ENCODE measurements around the gene FCN3. TPM values are rescaled to one million over a fixed set of nuclear protein-coding genes. Genes with fewer than 3 reads are reported as not detected.

FCN3 gene
- total RNA-seq, 4 donors from 2014 or later, result not detected

DNA sequence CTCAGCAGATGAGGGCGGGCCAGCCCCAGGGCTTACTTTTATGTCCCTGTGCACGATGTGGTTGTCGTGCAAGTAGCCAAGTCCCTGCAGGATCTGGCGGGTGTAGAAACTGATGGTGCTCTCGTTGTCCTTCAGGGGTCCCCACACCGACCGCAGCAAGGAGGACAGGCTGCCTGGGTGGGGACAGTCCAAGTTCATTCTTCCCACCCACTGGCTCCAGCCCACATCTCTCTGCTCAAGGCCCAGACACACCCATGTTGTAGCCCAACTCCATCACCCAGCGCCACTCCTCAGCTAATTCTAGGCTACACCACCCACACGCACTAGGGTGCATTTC lies 14.8 kb downstream of the FCN3 start:
- DNase-seq, result no peak
- peaks cover 3 to 31% (median 19%) of the 10 kb centered on the region in 4 donors for H3K4me1 ChIP-seq
- no peaks in the 10 kb centered on the region for H3K27me3 ChIP-seq
- peaks cover 0 to 31% (median 0%) of the 10 kb centered on the region in 3 donors for H3K36me3 ChIP-seq
- TF ChIP-seq, protein P1, sequence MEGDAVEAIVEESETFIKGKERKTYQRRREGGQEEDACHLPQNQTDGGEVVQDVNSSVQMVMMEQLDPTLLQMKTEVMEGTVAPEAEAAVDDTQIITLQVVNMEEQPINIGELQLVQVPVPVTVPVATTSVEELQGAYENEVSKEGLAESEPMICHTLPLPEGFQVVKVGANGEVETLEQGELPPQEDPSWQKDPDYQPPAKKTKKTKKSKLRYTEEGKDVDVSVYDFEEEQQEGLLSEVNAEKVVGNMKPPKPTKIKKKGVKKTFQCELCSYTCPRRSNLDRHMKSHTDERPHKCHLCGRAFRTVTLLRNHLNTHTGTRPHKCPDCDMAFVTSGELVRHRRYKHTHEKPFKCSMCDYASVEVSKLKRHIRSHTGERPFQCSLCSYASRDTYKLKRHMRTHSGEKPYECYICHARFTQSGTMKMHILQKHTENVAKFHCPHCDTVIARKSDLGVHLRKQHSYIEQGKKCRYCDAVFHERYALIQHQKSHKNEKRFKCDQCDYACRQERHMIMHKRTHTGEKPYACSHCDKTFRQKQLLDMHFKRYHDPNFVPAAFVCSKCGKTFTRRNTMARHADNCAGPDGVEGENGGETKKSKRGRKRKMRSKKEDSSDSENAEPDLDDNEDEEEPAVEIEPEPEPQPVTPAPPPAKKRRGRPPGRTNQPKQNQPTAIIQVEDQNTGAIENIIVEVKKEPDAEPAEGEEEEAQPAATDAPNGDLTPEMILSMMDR (IDR thresholded peaks at IDR 0.05), result no peak
- no peak for TF ChIP-seq POLR2A (IDR thresholded peaks at IDR 0.05)
- H3K9me3 ChIP-seq, result no peaks in the 10 kb centered on the region
- peak overlapping the region; percentile 42 to 51 (median 46) for H3K4me3 ChIP-seq
- peak overlapping the region in 1 of 4 donors; percentile 49 for H3K27ac ChIP-seq

GRCh38 chr1:27358928-27359313 lies 15.7 kb downstream of the FCN3 start:
- peaks cover 0 to 31% (median 0%) of the 10 kb centered on the region in 3 donors for H3K36me3 ChIP-seq
- DNase-seq, result no peak
- TF ChIP-seq, protein P1 (IDR thresholded peaks at IDR 0.05), result no peak
- TF ChIP-seq POLR2A (IDR thresholded peaks at IDR 0.05), result no peak
- H3K4me3 ChIP-seq, result no peak overlapping the region
- no peaks in the 10 kb centered on the region for H3K27me3 ChIP-seq
- H3K27ac ChIP-seq, result no peak overlapping the region
- H3K9me3 ChIP-seq, result no peaks in the 10 kb centered on the region
- H3K4me1 ChIP-seq, result peaks cover 3 to 27% (median 16%) of the 10 kb centered on the region in 4 donors

DNA sequence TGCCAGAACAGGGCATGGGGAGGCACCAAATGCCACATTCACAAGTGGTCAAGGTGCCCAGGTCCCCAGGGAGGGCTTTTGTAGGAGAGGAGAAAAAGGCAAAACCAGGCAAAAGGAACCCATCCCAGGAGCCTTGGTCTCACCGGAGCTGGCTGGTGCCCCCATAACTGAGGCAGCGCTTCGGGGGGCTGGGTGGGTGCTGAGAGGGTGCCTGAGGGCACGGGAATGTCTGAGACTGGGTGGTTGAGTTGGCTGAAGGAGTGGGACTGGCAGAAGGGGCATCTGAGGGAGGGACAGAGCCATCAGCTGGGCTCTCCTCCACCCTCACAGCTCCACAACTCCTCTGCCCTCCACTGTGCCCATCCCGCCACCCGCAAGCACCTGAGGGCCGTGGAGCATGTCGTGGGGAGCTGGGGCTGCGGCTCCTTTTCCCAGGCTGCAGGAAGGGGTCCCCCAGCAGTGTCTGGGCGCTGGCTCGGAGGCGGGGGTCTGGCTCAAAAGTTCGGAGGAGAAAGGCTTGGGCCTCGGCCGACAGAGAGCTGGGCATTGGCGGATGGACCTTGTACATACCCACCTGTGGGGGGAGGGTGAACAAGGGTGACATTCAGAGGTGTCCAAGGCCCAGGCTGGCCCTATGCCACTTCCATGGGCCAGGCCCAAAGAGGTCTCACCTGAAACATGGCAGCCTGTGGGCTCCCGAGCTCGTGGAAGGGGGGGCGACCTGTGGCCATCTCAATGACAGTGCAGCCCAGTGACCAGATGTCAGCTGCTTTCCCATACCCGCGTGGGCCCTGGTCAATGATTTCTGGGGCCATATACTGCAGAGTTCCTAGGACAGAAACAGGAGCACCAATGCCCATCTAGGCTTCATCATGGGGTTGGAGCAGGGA lies 16.3 kb downstream of the FCN3 start:
- no peak for TF ChIP-seq POLR2A (IDR thresholded peaks at IDR 0.05)
- TF ChIP-seq, protein P1 (IDR thresholded peaks at IDR 0.05), result no peak
- Histone ChIP-seq H3K4me1 (peaks cover 3 to 27% (median 16%) of the 10 kb centered on the region in 4 donors), H3K4me3 (no peak overlapping the region), H3K27ac (no peak overlapping the region), H3K36me3 (peaks cover 0 to 25% (median 0%) of the 10 kb centered on the region in 3 donors), H3K9me3 (no peaks in the 10 kb centered on the region), H3K27me3 (no peaks in the 10 kb centered on the region)
- DNase-seq, result no peak

DNA sequence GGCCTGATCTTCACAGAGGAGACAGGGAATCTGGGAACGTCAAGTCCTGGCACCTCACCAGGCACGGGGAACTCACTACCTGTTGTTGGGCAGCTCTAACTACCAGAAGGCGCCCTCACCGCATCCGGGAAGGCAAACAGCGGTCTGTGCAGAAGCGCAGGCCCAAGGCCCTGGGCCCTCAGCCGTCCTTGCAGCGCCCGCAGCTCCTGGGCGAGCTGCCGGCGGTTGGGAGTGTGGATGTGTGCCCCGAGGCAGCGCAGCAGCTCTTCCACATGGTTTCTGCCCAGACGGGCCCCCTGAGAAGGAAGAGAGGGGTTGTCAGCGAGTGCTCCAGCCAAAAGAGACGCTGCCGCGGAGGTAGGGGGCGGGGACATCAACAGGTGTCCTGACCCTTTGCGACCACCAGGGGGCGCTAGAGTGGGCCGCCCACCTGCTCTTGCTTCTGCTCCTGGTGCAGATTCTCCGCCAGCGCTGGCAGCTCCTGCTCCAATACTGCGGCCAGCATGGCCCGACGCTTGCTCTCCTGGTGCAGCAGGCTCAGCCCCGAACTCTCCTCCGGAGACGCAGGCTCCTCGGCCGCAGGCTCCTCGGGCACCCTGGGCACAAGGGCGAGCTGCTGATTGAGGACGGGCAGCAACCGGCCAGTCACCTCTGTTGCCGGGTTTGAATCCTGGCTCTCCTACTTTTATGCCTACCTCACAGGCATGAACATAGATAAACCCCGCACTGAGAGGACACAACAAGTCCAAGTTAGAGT lies 17.2 kb downstream of the FCN3 start:
- Histone ChIP-seq H3K27me3 (no peaks in the 10 kb centered on the region), H3K4me3 (peak overlapping the region; percentile 29 to 50 (median 47)), H3K9me3 (no peaks in the 10 kb centered on the region), H3K36me3 (peaks cover 0 to 20% (median 0%) of the 10 kb centered on the region in 3 donors), H3K4me1 (peaks cover 3 to 27% (median 16%) of the 10 kb centered on the region in 4 donors), H3K27ac (peak overlapping the region; percentile 6 to 69 (median 36))
- no peak for TF ChIP-seq POLR2A (IDR thresholded peaks at IDR 0.05)
- TF ChIP-seq, protein P1 (IDR thresholded peaks at IDR 0.05), result peak; percentile 95 to 100 (median 96)
- DNase-seq, result peak; percentile 75 to 87 (median 87)

DNA sequence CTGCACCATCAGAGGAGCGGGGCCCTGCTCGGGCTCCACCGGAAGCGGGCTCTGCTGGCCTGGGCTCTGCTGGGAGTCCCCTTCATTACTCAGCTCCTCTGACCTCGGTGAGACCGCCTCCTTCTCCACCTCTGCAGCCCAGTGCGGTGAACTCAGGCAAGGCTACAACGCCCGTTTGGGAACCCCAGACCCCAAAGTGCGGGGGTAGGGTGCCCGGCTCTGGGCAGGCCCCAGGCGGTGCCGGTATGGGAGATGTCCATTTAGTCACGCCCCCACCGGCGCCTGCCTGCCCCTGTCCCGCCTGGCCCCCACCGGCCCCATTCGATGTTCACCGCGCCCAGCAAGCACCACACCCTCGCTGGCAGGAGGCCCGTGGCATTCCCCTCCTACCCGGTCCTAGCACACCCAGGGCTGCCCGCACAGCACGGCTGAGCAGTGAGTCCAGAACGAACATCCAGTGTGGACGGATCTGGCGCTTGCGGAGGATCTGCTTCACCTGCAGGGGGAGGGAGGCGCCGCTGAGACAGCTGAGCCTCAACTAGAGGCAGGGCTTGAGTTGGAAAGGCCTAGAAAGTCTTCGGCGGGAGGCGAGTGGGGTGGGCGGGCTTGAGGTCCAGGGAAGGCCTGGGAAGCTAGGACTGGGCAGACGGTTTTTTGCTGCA lies 17.9 kb downstream of the FCN3 start:
- H3K27ac ChIP-seq, result peak overlapping the region; percentile 6 to 69 (median 36)

More for the DNA sequence above, 17.9 kb downstream of the FCN3 start:
- DNase-seq, result peak in 2 of 3 donors; percentile 80 to 86
- no peaks in the 10 kb centered on the region for H3K27me3 ChIP-seq
- peak overlapping the region; percentile 29 to 50 (median 47) for H3K4me3 ChIP-seq
- H3K36me3 ChIP-seq, result peaks cover 0 to 20% (median 0%) of the 10 kb centered on the region in 3 donors
- no peaks in the 10 kb centered on the region for H3K9me3 ChIP-seq
- TF ChIP-seq, protein P1 (IDR thresholded peaks at IDR 0.05), result peak in 2 of 6 experiments; percentile 22 to 28
- no peak for TF ChIP-seq POLR2A (IDR thresholded peaks at IDR 0.05)
- H3K4me1 ChIP-seq, result peaks cover 3 to 27% (median 17%) of the 10 kb centered on the region in 4 donors
